ENCODE results near the gene MKX.

MKX gene

GRCh38 chr10:27654284-27654683 lies 91.3 kb downstream of the MKX start:
- peaks cover 10% of the 10 kb centered on the region for H3K4me1 ChIP-seq (ENCODE audit: insufficient read depth, low read length, poor library complexity, severe bottlenecking)
- no peak overlapping the region for H3K4me3 ChIP-seq (ENCODE audit: low read length, poor library complexity, severe bottlenecking)
- H4K20me1 ChIP-seq (ENCODE audit: insufficient read depth, low read length, poor library complexity, severe bottlenecking), result no peaks in the 10 kb centered on the region
- H3K36me3 ChIP-seq (ENCODE audit: insufficient read depth, low read length), result no peaks in the 10 kb centered on the region
- no peak overlapping the region for H2AFZ ChIP-seq (ENCODE audit: low read length)
- H3K9ac ChIP-seq (ENCODE audit: low read depth, low read length, poor library complexity, severe bottlenecking), result no peak overlapping the region
- H3K4me2 ChIP-seq (ENCODE audit: low read depth, low read length, poor library complexity, severe bottlenecking), result no peak overlapping the region
- TF ChIP-seq EZH2phosphoT487 (IDR thresholded peaks at IDR 0.05; ENCODE audit: borderline replicate concordance) (no peak), CTCF (conservative IDR thresholded peaks at IDR 0.05; ENCODE audit: low read length) (no peak)
- H3F3A ChIP-seq (ENCODE audit: low read depth), result no peaks in the 10 kb centered on the region
- no peaks in the 10 kb centered on the region for H3K9me2 ChIP-seq (replicated peaks; ENCODE audit: low read depth, low read length)
- no peaks in the 10 kb centered on the region for H3K27me3 ChIP-seq (ENCODE audit: insufficient read depth, low read length, poor library complexity, severe bottlenecking)
- H3K9me3 ChIP-seq (ENCODE audit: insufficient read depth, low read depth, low read length), result no peaks in the 10 kb centered on the region
- no peaks in the 10 kb centered on the region for H3K79me2 ChIP-seq (ENCODE audit: insufficient read depth, low read length)

GRCh38 chr10:27646604-27647175 lies 98.9 kb downstream of the MKX start:
- no peaks in the 10 kb centered on the region for H3K79me2 ChIP-seq (ENCODE audit: insufficient read depth, low read length)
- no peaks in the 10 kb centered on the region for H3K36me3 ChIP-seq (ENCODE audit: insufficient read depth, low read length)
- H3K4me1 ChIP-seq (ENCODE audit: insufficient read depth, low read length, poor library complexity, severe bottlenecking), result peaks cover 7% of the 10 kb centered on the region
- TF ChIP-seq CTCF (conservative IDR thresholded peaks at IDR 0.05; ENCODE audit: low read length) (no peak), EZH2phosphoT487 (IDR thresholded peaks at IDR 0.05; ENCODE audit: borderline replicate concordance) (no peak)
- H2AFZ ChIP-seq (ENCODE audit: low read length), result no peak overlapping the region
- H3K4me2 ChIP-seq (ENCODE audit: low read depth, low read length, poor library complexity, severe bottlenecking), result no peak overlapping the region
- H3K9me2 ChIP-seq (replicated peaks; ENCODE audit: low read depth, low read length), result no peaks in the 10 kb centered on the region
- H3K9me3 ChIP-seq (ENCODE audit: insufficient read depth, low read depth, low read length), result no peaks in the 10 kb centered on the region
- no peak overlapping the region for H3K9ac ChIP-seq (ENCODE audit: low read depth, low read length, poor library complexity, severe bottlenecking)
- H3F3A ChIP-seq (ENCODE audit: low read depth), result no peaks in the 10 kb centered on the region
- no peaks in the 10 kb centered on the region for H3K27me3 ChIP-seq (ENCODE audit: insufficient read depth, low read length, poor library complexity, severe bottlenecking)
- no peaks in the 10 kb centered on the region for H4K20me1 ChIP-seq (ENCODE audit: insufficient read depth, low read length, poor library complexity, severe bottlenecking)
- no peak overlapping the region for H3K4me3 ChIP-seq (ENCODE audit: low read length, poor library complexity, severe bottlenecking)

GRCh38 chr10:27646194-27646593 lies 99.4 kb downstream of the MKX start:
- H2AFZ ChIP-seq (ENCODE audit: low read length), result no peak overlapping the region
- no peak overlapping the region for H3K4me3 ChIP-seq (ENCODE audit: low read length, poor library complexity, severe bottlenecking)
- H3K36me3 ChIP-seq (ENCODE audit: insufficient read depth, low read length), result no peaks in the 10 kb centered on the region
- H3K9me3 ChIP-seq (ENCODE audit: insufficient read depth, low read depth, low read length), result no peaks in the 10 kb centered on the region
- no peak overlapping the region for H3K9ac ChIP-seq (ENCODE audit: low read depth, low read length, poor library complexity, severe bottlenecking)
- no peaks in the 10 kb centered on the region for H4K20me1 ChIP-seq (ENCODE audit: insufficient read depth, low read length, poor library complexity, severe bottlenecking)
- no peaks in the 10 kb centered on the region for H3F3A ChIP-seq (ENCODE audit: low read depth)
- H3K27me3 ChIP-seq (ENCODE audit: insufficient read depth, low read length, poor library complexity, severe bottlenecking), result no peaks in the 10 kb centered on the region
- H3K4me1 ChIP-seq (ENCODE audit: insufficient read depth, low read length, poor library complexity, severe bottlenecking), result peaks cover 7% of the 10 kb centered on the region
- H3K4me2 ChIP-seq (ENCODE audit: low read depth, low read length, poor library complexity, severe bottlenecking), result no peak overlapping the region
- H3K79me2 ChIP-seq (ENCODE audit: insufficient read depth, low read length), result no peaks in the 10 kb centered on the region
- TF ChIP-seq EZH2phosphoT487 (IDR thresholded peaks at IDR 0.05; ENCODE audit: borderline replicate concordance) (no peak), CTCF (conservative IDR thresholded peaks at IDR 0.05; ENCODE audit: low read length) (no peak)
- H3K9me2 ChIP-seq (replicated peaks; ENCODE audit: low read depth, low read length), result no peaks in the 10 kb centered on the region
